ENCODE results near the gene RIF1. TPM values are rescaled to one million over a fixed set of nuclear protein-coding genes. Genes with fewer than 3 reads are reported as not detected.

The RIF1 gene
- total RNA-seq = 10 to 100 TPM; 37.2 to 49.1 TPM
- polyA plus RNA-seq = 1 to 10 TPM; 2.3 to 6.7 TPM
- long read RNA-seq, donor 1, partial matches to known transcripts = 26 of 40 reads
- long read RNA-seq, donor 1, other reads (novel, unspliced or antisense) = 14 of 40 reads
- long read RNA-seq, donor 2, partial matches to known transcripts = 5 of 11 reads
- long read RNA-seq, donor 2, other reads (novel, unspliced or antisense) = 6 of 11 reads

DNA sequence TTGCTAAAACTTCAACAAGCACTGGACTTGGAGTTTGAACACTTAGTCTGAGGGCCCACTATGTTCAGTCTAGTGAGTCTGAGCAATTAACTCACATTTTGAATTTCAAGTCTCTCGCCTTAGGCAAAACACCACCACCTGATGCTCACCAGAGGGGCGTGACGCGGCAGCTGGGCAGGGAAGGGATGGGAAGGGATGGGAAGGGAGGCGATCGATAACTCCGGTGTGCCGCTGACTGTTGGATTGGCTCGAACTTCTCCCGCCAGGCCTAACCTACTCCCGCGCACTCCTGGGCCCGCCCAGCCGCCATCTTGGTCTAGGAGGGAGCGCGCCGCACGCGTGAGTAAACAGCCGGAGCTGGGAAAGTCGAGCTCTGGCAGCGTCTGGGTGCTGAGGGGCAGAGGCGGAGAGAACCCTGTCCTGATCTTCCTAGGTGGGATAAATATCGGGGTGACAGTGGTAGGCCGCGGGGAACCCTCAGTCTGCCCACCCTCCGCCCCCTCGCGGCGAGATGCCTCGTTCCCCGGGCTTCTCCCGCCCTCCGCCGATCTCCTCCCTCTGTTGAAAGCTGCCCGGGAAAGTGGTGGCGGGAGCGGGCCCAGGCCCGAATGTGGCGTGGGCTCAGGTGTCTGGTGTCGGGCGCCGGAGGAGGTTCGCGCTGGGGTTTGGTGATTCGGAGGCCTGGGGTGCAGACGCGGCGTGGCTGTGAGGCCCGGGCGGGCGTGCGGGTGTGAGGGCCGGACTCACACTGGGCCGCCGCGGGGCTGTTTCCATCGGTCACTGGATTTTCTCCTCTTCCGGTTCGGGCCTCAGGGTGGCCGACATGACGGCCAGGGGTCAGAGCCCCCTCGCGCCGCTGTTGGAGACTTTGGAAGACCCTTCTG is at the start of gene RIF1:
Gene RIF1, plus strand, starts transcription at position 302 of the 884 bp plus-strand sequence. Its CDS starts 522 bp downstream, at position 824.
- intact Hi-C loops (cut with DNase I) = loop anchor here (2.0 to 10.0 kb wide), 3 partner anchors 55 to 125 kb away; partner anchors contain the start of gene NMI (in 2 of the 2)
- peak within 1 kb of the TSS; percentile 81 to 93 for H3K4me3 ChIP-seq (ENCODE audit: low read length in 2 of 2)
- DNase-seq = peak; percentile 94 to 96
- H3K36me3 ChIP-seq (ENCODE audit: control insufficient read depth in 1 of 2, insufficient read depth in 2 of 2, low read length in 1 of 2) = no peaks in the 10 kb centered on the region
- H3K9me3 ChIP-seq (ENCODE audit: control insufficient read depth, low read length) = no peaks in the 10 kb centered on the region
- H3K27ac ChIP-seq (ENCODE audit: low read depth in 1 of 2, low read length in 2 of 2) = peak within 1 kb of the TSS; percentile 45 to 70
- 0 to 1% methylated on average over 51 to 65 of the region's 65 CpGs for WGBS, 2 donors
- H3K4me1 ChIP-seq (ENCODE audit: control insufficient read depth in 1 of 2, insufficient read depth in 2 of 2, low read length in 2 of 2) = no peaks in the 10 kb centered on the region
- peak; percentile 98 for ATAC-seq (ENCODE audit: low FRiP score)
- no peaks in the 10 kb centered on the region for H3K27me3 ChIP-seq (ENCODE audit: control insufficient read depth in 1 of 2, insufficient read depth in 2 of 2, low read length in 1 of 2)

GRCh38 chr2:151361674-151362370 is 47.9 kb upstream of the RIF1 start:
- H3K4me3 ChIP-seq (ENCODE audit: low read length in 2 of 2) = no peak overlapping the region
- H3K27ac ChIP-seq (ENCODE audit: low read depth in 1 of 2, low read length in 2 of 2) = no peak overlapping the region
- intact Hi-C loops (cut with DNase I) = no loop called here
- H3K27me3 ChIP-seq (ENCODE audit: control insufficient read depth in 1 of 2, insufficient read depth in 2 of 2, low read length in 1 of 2) = no peaks in the 10 kb centered on the region
- H3K9me3 ChIP-seq (ENCODE audit: control insufficient read depth, low read length) = no peaks in the 10 kb centered on the region
- H3K4me1 ChIP-seq (ENCODE audit: control insufficient read depth in 1 of 2, insufficient read depth in 2 of 2, low read length in 2 of 2) = no peaks in the 10 kb centered on the region
- no peak for ATAC-seq (ENCODE audit: low FRiP score)
- no peaks in the 10 kb centered on the region for H3K36me3 ChIP-seq (ENCODE audit: control insufficient read depth in 1 of 2, insufficient read depth in 2 of 2, low read length in 1 of 2)
- DNase-seq = no peak
- 66 to 81% methylated on average over 3 of the region's 3 CpGs for WGBS, 2 donors

- ATAC-seq (ENCODE audit: low FRiP score) (peak; percentile 57), DNase-seq (no peak)
- H3K27me3 ChIP-seq (ENCODE audit: control insufficient read depth in 1 of 2, insufficient read depth in 2 of 2, low read length in 1 of 2) = no peaks in the 10 kb centered on the region
- H3K36me3 ChIP-seq (ENCODE audit: control insufficient read depth in 1 of 2, insufficient read depth in 2 of 2, low read length in 1 of 2) = no peaks in the 10 kb centered on the region
- 66% methylated on average over 8 of the region's 8 CpGs for WGBS, 2 donors
- no peaks in the 10 kb centered on the region for H3K9me3 ChIP-seq (ENCODE audit: control insufficient read depth, low read length)
- H3K4me3 ChIP-seq (ENCODE audit: low read length in 2 of 2) = no peak overlapping the region
- intact Hi-C loops (cut with DNase I) = no loop called here
- no peaks in the 10 kb centered on the region for H3K4me1 ChIP-seq (ENCODE audit: control insufficient read depth in 1 of 2, insufficient read depth in 2 of 2, low read length in 2 of 2)
- H3K27ac ChIP-seq (ENCODE audit: low read depth in 1 of 2, low read length in 2 of 2) = no peak overlapping the region
Observed at GRCh38 chr2:151363709-151364108, 46.0 kb upstream of the RIF1 start.

- H3K27ac ChIP-seq (ENCODE audit: low read depth in 1 of 2, low read length in 2 of 2) = no peak overlapping the region
- WGBS, 2 donors = 54 to 78% methylated on average over 2 of the region's 2 CpGs
- H3K27me3 ChIP-seq (ENCODE audit: control insufficient read depth in 1 of 2, insufficient read depth in 2 of 2, low read length in 1 of 2) = no peaks in the 10 kb centered on the region
- H3K9me3 ChIP-seq (ENCODE audit: control insufficient read depth, low read length) = no peaks in the 10 kb centered on the region
- no peaks in the 10 kb centered on the region for H3K36me3 ChIP-seq (ENCODE audit: control insufficient read depth in 1 of 2, insufficient read depth in 2 of 2, low read length in 1 of 2)
- no peak for ATAC-seq (ENCODE audit: low FRiP score)
- no peaks in the 10 kb centered on the region for H3K4me1 ChIP-seq (ENCODE audit: control insufficient read depth in 1 of 2, insufficient read depth in 2 of 2, low read length in 2 of 2)
- intact Hi-C loops (cut with DNase I) = no loop called here
- H3K4me3 ChIP-seq (ENCODE audit: low read length in 2 of 2) = no peak overlapping the region
- no peak for DNase-seq
Observed at GRCh38 chr2:151367571-151367970, 42.1 kb upstream of the RIF1 start.

DNA sequence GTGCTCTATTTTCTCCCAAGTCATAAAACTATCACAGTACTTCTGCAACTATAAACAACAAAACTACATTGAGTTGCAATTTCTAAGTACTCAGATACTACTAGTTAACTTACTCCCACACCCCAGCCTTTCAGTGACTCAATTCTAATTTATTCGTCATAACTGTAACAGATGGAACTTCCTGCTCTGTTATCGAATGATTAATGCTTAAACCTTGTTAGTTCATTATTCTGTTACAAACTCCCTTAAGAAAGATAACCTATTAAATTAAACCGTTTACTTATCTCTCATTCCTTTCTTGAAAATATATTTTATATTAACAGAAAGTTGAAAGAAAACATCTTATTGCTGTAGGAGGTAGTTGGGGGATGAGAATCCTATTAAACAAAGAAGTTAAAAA is 35.3 kb upstream of the RIF1 start:
- DNase-seq = no peak
- no peak for ATAC-seq (ENCODE audit: low FRiP score)
- no peaks in the 10 kb centered on the region for H3K4me1 ChIP-seq (ENCODE audit: control insufficient read depth in 1 of 2, insufficient read depth in 2 of 2, low read length in 2 of 2)
- no peak overlapping the region for H3K4me3 ChIP-seq (ENCODE audit: low read length in 2 of 2)
- H3K27ac ChIP-seq (ENCODE audit: low read depth in 1 of 2, low read length in 2 of 2) = no peak overlapping the region
- H3K27me3 ChIP-seq (ENCODE audit: control insufficient read depth in 1 of 2, insufficient read depth in 2 of 2, low read length in 1 of 2) = no peaks in the 10 kb centered on the region
- H3K36me3 ChIP-seq (ENCODE audit: control insufficient read depth in 1 of 2, insufficient read depth in 2 of 2, low read length in 1 of 2) = no peaks in the 10 kb centered on the region
- intact Hi-C loops (cut with DNase I) = no loop called here
- H3K9me3 ChIP-seq (ENCODE audit: control insufficient read depth, low read length) = no peaks in the 10 kb centered on the region
- 21 to 27% methylated on average over 3 of the region's 3 CpGs for WGBS, 2 donors

DNA sequence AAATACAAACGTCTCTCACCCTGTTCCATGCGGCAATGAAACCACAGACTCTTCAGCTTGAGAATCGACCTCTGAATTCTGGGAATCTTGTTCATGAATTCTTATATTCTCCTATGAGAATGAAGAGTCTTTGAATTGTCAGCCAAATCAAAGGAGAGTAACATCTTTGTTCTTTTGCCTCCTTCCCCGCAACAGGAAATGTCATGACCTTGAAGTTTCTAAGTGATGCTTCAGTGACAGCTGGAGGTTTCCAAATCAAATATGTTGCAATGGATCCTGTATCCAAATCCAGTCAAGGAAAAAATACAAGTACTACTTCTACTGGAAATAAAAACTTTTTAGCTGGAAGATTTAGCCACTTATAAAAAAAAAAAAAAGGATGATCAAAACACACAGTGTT is 30.5 kb upstream of the RIF1 start:
- intact Hi-C loops (cut with DNase I) = no loop called here
- Histone ChIP-seq H3K27ac (ENCODE audit: low read depth in 1 of 2, low read length in 2 of 2) (no peak overlapping the region), H3K9me3 (ENCODE audit: control insufficient read depth, low read length) (no peaks in the 10 kb centered on the region), H3K36me3 (ENCODE audit: control insufficient read depth in 1 of 2, insufficient read depth in 2 of 2, low read length in 1 of 2) (no peaks in the 10 kb centered on the region), H3K4me1 (ENCODE audit: control insufficient read depth in 1 of 2, insufficient read depth in 2 of 2, low read length in 2 of 2) (no peaks in the 10 kb centered on the region), H3K4me3 (ENCODE audit: low read length in 2 of 2) (no peak overlapping the region), H3K27me3 (ENCODE audit: control insufficient read depth in 1 of 2, insufficient read depth in 2 of 2, low read length in 1 of 2) (no peaks in the 10 kb centered on the region)
- DNase-seq (no peak), ATAC-seq (ENCODE audit: low FRiP score) (no peak)
- WGBS, 2 donors = 86 to 91% methylated on average over 4 of the region's 4 CpGs

GRCh38 chr2:151380580-151381235 is 29.0 kb upstream of the RIF1 start:
- H3K27me3 ChIP-seq (ENCODE audit: control insufficient read depth in 1 of 2, insufficient read depth in 2 of 2, low read length in 1 of 2) = no peaks in the 10 kb centered on the region
- H3K4me1 ChIP-seq (ENCODE audit: control insufficient read depth in 1 of 2, insufficient read depth in 2 of 2, low read length in 2 of 2) = no peaks in the 10 kb centered on the region
- no peaks in the 10 kb centered on the region for H3K36me3 ChIP-seq (ENCODE audit: control insufficient read depth in 1 of 2, insufficient read depth in 2 of 2, low read length in 1 of 2)
- no peak for ATAC-seq (ENCODE audit: low FRiP score)
- no peaks in the 10 kb centered on the region for H3K9me3 ChIP-seq (ENCODE audit: control insufficient read depth, low read length)
- intact Hi-C loops (cut with DNase I) = no loop called here
- no peak overlapping the region for H3K4me3 ChIP-seq (ENCODE audit: low read length in 2 of 2)
- WGBS, 2 donors = 79 to 85% methylated on average over 6 of the region's 6 CpGs
- no peak overlapping the region for H3K27ac ChIP-seq (ENCODE audit: low read depth in 1 of 2, low read length in 2 of 2)
- DNase-seq = no peak

- 88 to 89% methylated on average over 2 of the region's 2 CpGs for WGBS, 2 donors
- DNase-seq (no peak), ATAC-seq (ENCODE audit: low FRiP score) (no peak)
- no peaks in the 10 kb centered on the region for H3K9me3 ChIP-seq (ENCODE audit: control insufficient read depth, low read length)
- no peaks in the 10 kb centered on the region for H3K27me3 ChIP-seq (ENCODE audit: control insufficient read depth in 1 of 2, insufficient read depth in 2 of 2, low read length in 1 of 2)
- H3K36me3 ChIP-seq (ENCODE audit: control insufficient read depth in 1 of 2, insufficient read depth in 2 of 2, low read length in 1 of 2) = no peaks in the 10 kb centered on the region
- no peaks in the 10 kb centered on the region for H3K4me1 ChIP-seq (ENCODE audit: control insufficient read depth in 1 of 2, insufficient read depth in 2 of 2, low read length in 2 of 2)
- intact Hi-C loops (cut with DNase I) = no loop called here
- no peak overlapping the region for H3K27ac ChIP-seq (ENCODE audit: low read depth in 1 of 2, low read length in 2 of 2)
- H3K4me3 ChIP-seq (ENCODE audit: low read length in 2 of 2) = no peak overlapping the region
Observed at GRCh38 chr2:151381266-151381665, 28.4 kb upstream of the RIF1 start.
